ENCODE data around the gene CFAP20DC. TPM values are rescaled to one million over a fixed set of nuclear protein-coding genes. Genes with fewer than 3 reads are reported as not detected.

Gene CFAP20DC
- total RNA-seq, 1 donor from 2014 or later: 1.6 TPM

DNA sequence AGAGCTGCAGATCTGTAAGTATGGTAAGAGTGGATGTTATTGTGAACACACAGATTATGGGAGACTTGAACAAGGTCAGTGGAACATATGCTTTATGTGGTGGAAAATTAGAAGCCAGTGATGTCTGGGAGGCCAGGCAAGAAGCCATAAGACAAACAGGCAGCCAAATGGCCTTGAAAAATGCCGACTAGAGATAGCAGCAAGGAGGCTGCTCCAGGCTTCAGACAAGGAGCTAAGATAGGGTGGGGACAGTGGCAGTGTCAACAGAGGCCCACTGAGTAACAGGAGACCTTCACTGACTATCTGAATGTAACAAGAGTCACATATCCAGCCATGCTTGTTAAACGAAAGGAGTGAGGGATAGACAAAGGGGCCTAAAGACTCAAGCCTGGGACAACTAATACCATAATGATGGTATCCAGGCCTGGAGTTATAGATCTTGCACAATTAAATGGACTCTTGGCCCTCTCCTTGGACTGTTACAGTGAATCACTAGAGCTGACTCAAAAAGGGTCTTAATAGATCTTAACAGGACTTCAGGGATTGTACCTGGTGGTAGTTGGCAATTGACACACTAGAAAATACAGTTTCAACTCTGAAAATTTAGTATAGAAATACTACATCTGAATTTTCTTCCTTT lies 50.6 kb downstream of the CFAP20DC start:
- H3K4me3 ChIP-seq (ENCODE audit: low read length in 3 of 3): no peak overlapping the region
- no peaks in the 10 kb centered on the region for H3K4me1 ChIP-seq (ENCODE audit: control insufficient read depth in 3 of 3, insufficient read depth in 3 of 3, low read length in 3 of 3)
- H3K27me3 ChIP-seq (ENCODE audit: control insufficient read depth in 3 of 3, insufficient read depth in 3 of 3, low read length in 3 of 3): no peaks in the 10 kb centered on the region
- H3K9me3 ChIP-seq (ENCODE audit: control insufficient read depth in 3 of 3, low read length in 3 of 3): no peaks in the 10 kb centered on the region
- no peaks in the 10 kb centered on the region for H3K36me3 ChIP-seq (ENCODE audit: control insufficient read depth in 3 of 3, insufficient read depth in 3 of 3, low read length in 3 of 3)
- H3K27ac ChIP-seq (ENCODE audit: low read depth, low read length): no peak overlapping the region
- no peak overlapping the region for H3K9ac ChIP-seq (ENCODE audit: low read depth in 1 of 3, low read length in 3 of 3)

DNA sequence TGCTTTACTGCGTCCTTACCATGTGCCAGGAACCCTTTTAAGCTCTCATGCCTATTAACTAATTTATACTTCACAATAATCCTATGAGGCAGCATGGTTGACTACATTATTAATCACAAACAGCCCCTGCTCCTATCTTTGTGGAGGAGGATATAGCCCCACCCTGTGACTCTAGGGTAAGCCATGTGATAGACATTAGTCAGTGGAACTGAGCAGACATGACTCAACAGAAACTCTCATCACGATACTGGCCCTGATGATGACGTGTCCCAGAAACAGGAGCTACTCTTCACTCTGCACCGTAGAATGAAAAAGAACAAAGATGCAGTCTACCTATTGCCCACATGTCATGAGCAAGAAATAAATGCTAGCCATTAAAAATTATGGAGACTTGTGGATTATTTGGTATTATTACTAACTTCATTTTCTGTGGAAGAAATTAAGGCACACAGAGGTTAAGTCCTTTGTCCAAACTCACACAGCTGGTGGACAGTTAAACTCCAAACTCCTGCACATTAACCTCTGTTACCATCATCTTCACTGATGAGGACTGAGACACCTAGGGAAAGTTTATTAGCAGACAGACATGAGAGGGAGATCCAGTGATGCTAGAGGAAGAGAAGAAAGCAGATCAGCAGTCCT lies 51.2 kb downstream of the CFAP20DC start:
- H3K4me3 ChIP-seq (ENCODE audit: low read length in 3 of 3): no peak overlapping the region
- H3K9ac ChIP-seq (ENCODE audit: low read depth in 1 of 3, low read length in 3 of 3): no peak overlapping the region
- H3K4me1 ChIP-seq (ENCODE audit: control insufficient read depth in 3 of 3, insufficient read depth in 3 of 3, low read length in 3 of 3): no peaks in the 10 kb centered on the region
- no peaks in the 10 kb centered on the region for H3K9me3 ChIP-seq (ENCODE audit: control insufficient read depth in 3 of 3, low read length in 3 of 3)
- H3K36me3 ChIP-seq (ENCODE audit: control insufficient read depth in 3 of 3, insufficient read depth in 3 of 3, low read length in 3 of 3): no peaks in the 10 kb centered on the region
- no peaks in the 10 kb centered on the region for H3K27me3 ChIP-seq (ENCODE audit: control insufficient read depth in 3 of 3, insufficient read depth in 3 of 3, low read length in 3 of 3)
- H3K27ac ChIP-seq (ENCODE audit: low read depth, low read length): no peak overlapping the region

DNA sequence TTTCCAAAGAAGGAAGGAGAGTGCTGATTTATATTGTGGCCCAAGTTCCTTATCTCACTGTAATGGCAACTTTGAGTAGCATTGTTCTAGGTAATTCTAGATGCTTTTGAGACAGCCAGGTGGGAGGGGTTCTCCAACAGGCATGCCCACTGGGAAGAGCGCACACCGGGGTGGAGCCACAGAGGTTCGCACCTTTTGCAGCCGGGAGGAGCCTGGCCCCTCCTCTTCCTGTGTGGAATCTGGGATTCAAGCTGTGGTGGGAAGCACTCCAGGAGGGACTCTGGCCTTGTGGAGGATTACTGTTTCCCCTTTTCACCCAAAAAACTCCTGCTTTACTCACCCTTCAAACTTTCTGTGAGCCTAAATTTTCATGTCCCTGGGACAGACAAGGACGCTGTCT lies 53.1 kb downstream of the CFAP20DC start:
- Histone ChIP-seq H3K4me3 (ENCODE audit: low read length in 3 of 3) (no peak overlapping the region), H3K36me3 (ENCODE audit: control insufficient read depth in 3 of 3, insufficient read depth in 3 of 3, low read length in 3 of 3) (no peaks in the 10 kb centered on the region), H3K27me3 (ENCODE audit: control insufficient read depth in 3 of 3, insufficient read depth in 3 of 3, low read length in 3 of 3) (no peaks in the 10 kb centered on the region), H3K9ac (ENCODE audit: low read depth in 1 of 3, low read length in 3 of 3) (no peak overlapping the region), H3K4me1 (ENCODE audit: control insufficient read depth in 3 of 3, insufficient read depth in 3 of 3, low read length in 3 of 3) (no peaks in the 10 kb centered on the region), H3K27ac (ENCODE audit: low read depth, low read length) (no peak overlapping the region), H3K9me3 (ENCODE audit: control insufficient read depth in 3 of 3, low read length in 3 of 3) (no peaks in the 10 kb centered on the region)

DNA sequence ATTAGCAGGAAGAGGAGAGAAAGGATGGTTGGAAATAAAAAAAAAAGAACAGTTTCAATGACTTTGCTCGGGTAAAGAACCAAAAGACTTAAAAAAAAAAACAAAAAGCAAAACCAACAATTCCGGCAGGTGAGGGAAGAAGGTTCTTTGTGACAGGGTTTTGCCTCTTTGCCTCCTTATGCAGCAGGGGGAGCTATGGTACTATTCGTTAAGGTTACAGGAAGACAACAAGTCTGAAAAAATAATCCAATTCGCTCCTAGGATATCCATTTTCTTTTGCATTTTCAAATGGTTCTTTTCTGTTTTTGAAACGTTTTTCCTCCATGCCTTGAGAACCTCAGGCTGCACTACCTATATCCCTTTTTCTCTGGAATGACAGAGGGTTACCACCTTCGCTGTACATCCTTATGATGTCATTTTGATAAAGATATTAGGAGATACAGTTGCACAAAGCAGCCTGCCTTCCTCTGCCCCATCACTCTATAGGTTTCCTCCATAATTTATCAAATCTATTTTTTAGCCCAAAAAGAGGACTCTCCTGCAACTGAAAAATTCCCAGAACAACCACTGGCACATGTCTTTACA lies 55.0 kb downstream of the CFAP20DC start:
- H3K36me3 ChIP-seq (ENCODE audit: control insufficient read depth in 3 of 3, insufficient read depth in 3 of 3, low read length in 3 of 3): no peaks in the 10 kb centered on the region
- no peaks in the 10 kb centered on the region for H3K27me3 ChIP-seq (ENCODE audit: control insufficient read depth in 3 of 3, insufficient read depth in 3 of 3, low read length in 3 of 3)
- H3K27ac ChIP-seq (ENCODE audit: low read depth, low read length): no peak overlapping the region
- H3K9me3 ChIP-seq (ENCODE audit: control insufficient read depth in 3 of 3, low read length in 3 of 3): no peaks in the 10 kb centered on the region
- no peak overlapping the region for H3K4me3 ChIP-seq (ENCODE audit: low read length in 3 of 3)
- H3K9ac ChIP-seq (ENCODE audit: low read depth in 1 of 3, low read length in 3 of 3): no peak overlapping the region
- H3K4me1 ChIP-seq (ENCODE audit: control insufficient read depth in 3 of 3, insufficient read depth in 3 of 3, low read length in 3 of 3): no peaks in the 10 kb centered on the region

DNA sequence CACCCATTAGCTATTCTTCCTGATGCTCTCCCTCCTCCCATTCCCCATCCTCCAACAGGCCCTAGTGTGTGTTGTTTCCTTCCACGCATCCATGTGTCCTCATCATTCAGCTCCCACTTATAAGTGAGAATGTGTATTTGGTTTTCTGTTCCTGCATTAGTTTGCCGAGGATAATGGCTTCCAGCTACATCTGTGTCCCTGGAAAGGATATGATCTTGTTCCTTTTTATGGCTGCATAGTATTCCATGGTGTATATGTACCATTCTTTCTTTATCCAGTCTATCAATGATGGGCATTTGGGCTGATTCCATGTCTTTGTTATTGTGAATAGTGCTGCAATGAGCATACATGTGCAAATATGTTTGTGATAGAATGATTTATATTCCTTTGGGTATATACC lies 56.3 kb downstream of the CFAP20DC start:
- no peak overlapping the region for H3K27ac ChIP-seq (ENCODE audit: low read depth, low read length)
- no peak overlapping the region for H3K9ac ChIP-seq (ENCODE audit: low read depth in 1 of 3, low read length in 3 of 3)
- no peaks in the 10 kb centered on the region for H3K4me1 ChIP-seq (ENCODE audit: control insufficient read depth in 3 of 3, insufficient read depth in 3 of 3, low read length in 3 of 3)
- no peaks in the 10 kb centered on the region for H3K9me3 ChIP-seq (ENCODE audit: control insufficient read depth in 3 of 3, low read length in 3 of 3)
- no peak overlapping the region for H3K4me3 ChIP-seq (ENCODE audit: low read length in 3 of 3)
- H3K36me3 ChIP-seq (ENCODE audit: control insufficient read depth in 3 of 3, insufficient read depth in 3 of 3, low read length in 3 of 3): no peaks in the 10 kb centered on the region
- no peaks in the 10 kb centered on the region for H3K27me3 ChIP-seq (ENCODE audit: control insufficient read depth in 3 of 3, insufficient read depth in 3 of 3, low read length in 3 of 3)

DNA sequence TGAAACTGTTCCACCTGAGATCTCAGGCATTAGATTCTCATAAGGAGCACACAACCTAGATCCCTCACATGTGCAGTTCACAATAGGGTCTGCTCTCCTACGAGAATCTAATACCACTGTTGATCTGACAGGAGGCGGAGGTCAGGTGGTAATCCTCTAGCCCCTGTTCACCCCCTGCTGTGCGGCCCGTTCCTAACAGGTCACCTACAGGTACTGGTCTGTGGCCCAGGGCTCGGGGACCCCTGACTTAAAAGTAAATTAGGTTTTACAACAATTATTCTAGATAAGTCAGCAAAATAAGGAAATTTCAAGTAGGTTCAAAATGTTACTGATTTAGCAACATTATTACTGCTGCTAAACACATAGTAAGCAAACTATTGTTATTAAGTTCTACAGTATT lies 58.2 kb downstream of the CFAP20DC start:
- H3K9me3 ChIP-seq (ENCODE audit: control insufficient read depth in 3 of 3, low read length in 3 of 3): no peaks in the 10 kb centered on the region
- no peaks in the 10 kb centered on the region for H3K27me3 ChIP-seq (ENCODE audit: control insufficient read depth in 3 of 3, insufficient read depth in 3 of 3, low read length in 3 of 3)
- H3K4me1 ChIP-seq (ENCODE audit: control insufficient read depth in 3 of 3, insufficient read depth in 3 of 3, low read length in 3 of 3): no peaks in the 10 kb centered on the region
- H3K9ac ChIP-seq (ENCODE audit: low read depth in 1 of 3, low read length in 3 of 3): no peak overlapping the region
- H3K36me3 ChIP-seq (ENCODE audit: control insufficient read depth in 3 of 3, insufficient read depth in 3 of 3, low read length in 3 of 3): no peaks in the 10 kb centered on the region
- H3K4me3 ChIP-seq (ENCODE audit: low read length in 3 of 3): no peak overlapping the region
- H3K27ac ChIP-seq (ENCODE audit: low read depth, low read length): no peak overlapping the region

DNA sequence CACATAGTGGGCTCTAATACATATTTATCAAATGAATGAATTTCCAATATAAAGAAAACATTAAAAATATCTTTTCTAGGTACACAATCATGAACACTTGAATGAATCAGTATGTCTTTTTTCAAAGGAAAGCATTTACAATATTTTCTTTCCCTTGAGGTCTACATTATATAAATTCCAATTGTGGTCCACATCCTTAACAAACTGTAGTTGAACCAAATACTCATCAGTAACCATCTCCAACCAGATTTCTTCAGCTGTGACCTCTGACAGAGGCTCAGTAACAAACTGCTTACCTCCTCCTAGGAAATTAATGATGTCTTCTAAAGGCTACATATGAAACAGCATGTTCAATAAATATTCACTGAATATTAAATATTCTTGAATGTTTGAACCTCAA lies 58.8 kb downstream of the CFAP20DC start:
- Histone ChIP-seq H3K9ac (ENCODE audit: low read depth in 1 of 3, low read length in 3 of 3) (no peak overlapping the region), H3K4me3 (ENCODE audit: low read length in 3 of 3) (no peak overlapping the region), H3K27me3 (ENCODE audit: control insufficient read depth in 3 of 3, insufficient read depth in 3 of 3, low read length in 3 of 3) (no peaks in the 10 kb centered on the region), H3K27ac (ENCODE audit: low read depth, low read length) (no peak overlapping the region), H3K36me3 (ENCODE audit: control insufficient read depth in 3 of 3, insufficient read depth in 3 of 3, low read length in 3 of 3) (no peaks in the 10 kb centered on the region), H3K9me3 (ENCODE audit: control insufficient read depth in 3 of 3, low read length in 3 of 3) (no peaks in the 10 kb centered on the region), H3K4me1 (ENCODE audit: control insufficient read depth in 3 of 3, insufficient read depth in 3 of 3, low read length in 3 of 3) (no peaks in the 10 kb centered on the region)

DNA sequence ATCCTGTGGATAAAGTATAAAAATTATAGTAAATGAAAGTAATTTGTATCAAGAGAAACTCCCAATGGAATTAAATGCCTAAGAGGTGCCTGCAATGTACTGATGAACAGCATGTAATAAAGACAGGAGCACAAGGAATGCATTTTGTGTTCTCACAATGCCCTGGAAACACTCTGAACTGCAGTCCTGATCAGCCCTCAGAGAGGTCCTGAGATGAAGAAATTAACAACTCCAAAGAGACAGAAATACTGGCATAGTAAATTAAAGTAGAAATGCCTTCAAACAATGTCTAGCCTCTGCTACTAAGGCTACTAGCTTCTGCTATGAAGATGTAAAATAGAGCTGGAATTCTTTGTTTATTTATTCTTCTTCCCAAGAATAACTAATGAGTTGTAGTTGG lies 59.9 kb downstream of the CFAP20DC start:
- no peaks in the 10 kb centered on the region for H3K27me3 ChIP-seq (ENCODE audit: control insufficient read depth in 3 of 3, insufficient read depth in 3 of 3, low read length in 3 of 3)
- H3K27ac ChIP-seq (ENCODE audit: low read depth, low read length): no peak overlapping the region
- no peaks in the 10 kb centered on the region for H3K36me3 ChIP-seq (ENCODE audit: control insufficient read depth in 3 of 3, insufficient read depth in 3 of 3, low read length in 3 of 3)
- no peak overlapping the region for H3K4me3 ChIP-seq (ENCODE audit: low read length in 3 of 3)
- no peaks in the 10 kb centered on the region for H3K4me1 ChIP-seq (ENCODE audit: control insufficient read depth in 3 of 3, insufficient read depth in 3 of 3, low read length in 3 of 3)
- H3K9ac ChIP-seq (ENCODE audit: low read depth in 1 of 3, low read length in 3 of 3): no peak overlapping the region
- H3K9me3 ChIP-seq (ENCODE audit: control insufficient read depth in 3 of 3, low read length in 3 of 3): no peaks in the 10 kb centered on the region

DNA sequence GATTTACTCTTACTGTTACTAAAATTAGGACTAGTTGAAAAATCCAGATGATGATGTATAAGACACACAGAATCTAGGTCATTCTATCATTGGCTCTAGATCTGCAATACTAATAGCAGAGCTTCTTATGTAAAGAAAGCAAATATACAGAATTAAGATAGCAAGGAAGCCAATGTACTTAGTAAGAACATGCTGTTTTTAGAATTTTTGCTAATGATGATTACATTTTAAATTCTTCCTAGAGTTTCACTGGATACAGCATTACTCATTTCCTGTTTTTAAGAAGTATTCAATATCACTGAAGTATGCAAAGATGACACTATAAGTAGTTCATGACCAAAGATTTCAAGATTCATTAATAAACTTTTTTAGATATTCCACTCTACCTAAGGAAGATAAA lies 60.7 kb downstream of the CFAP20DC start:
- H3K9me3 ChIP-seq (ENCODE audit: control insufficient read depth in 3 of 3, low read length in 3 of 3): no peaks in the 10 kb centered on the region
- no peak overlapping the region for H3K4me3 ChIP-seq (ENCODE audit: low read length in 3 of 3)
- no peaks in the 10 kb centered on the region for H3K27me3 ChIP-seq (ENCODE audit: control insufficient read depth in 3 of 3, insufficient read depth in 3 of 3, low read length in 3 of 3)
- H3K9ac ChIP-seq (ENCODE audit: low read depth in 1 of 3, low read length in 3 of 3): no peak overlapping the region
- H3K36me3 ChIP-seq (ENCODE audit: control insufficient read depth in 3 of 3, insufficient read depth in 3 of 3, low read length in 3 of 3): no peaks in the 10 kb centered on the region
- H3K27ac ChIP-seq (ENCODE audit: low read depth, low read length): no peak overlapping the region
- H3K4me1 ChIP-seq (ENCODE audit: control insufficient read depth in 3 of 3, insufficient read depth in 3 of 3, low read length in 3 of 3): no peaks in the 10 kb centered on the region

DNA sequence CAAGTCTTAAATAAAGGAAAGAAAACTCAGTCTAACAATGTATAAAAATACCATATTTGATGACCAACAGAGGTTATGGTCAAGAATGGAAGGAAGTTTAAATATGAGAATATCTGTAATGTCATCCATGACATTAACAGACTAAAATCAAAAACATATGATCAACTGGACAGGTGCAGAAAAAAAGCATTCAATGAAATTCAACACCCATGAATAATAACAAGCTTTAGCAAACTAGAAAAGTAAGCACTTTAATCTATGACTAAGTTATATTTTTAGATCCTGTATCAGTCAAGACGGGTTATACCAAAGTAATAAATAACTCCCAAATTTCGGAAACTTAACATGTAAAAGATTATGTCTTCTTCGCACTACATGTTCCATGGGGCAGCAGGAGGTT lies 61.8 kb downstream of the CFAP20DC start:
- H3K27me3 ChIP-seq (ENCODE audit: control insufficient read depth in 3 of 3, insufficient read depth in 3 of 3, low read length in 3 of 3): no peaks in the 10 kb centered on the region
- no peak overlapping the region for H3K4me3 ChIP-seq (ENCODE audit: low read length in 3 of 3)
- H3K9me3 ChIP-seq (ENCODE audit: control insufficient read depth in 3 of 3, low read length in 3 of 3): no peaks in the 10 kb centered on the region
- no peak overlapping the region for H3K9ac ChIP-seq (ENCODE audit: low read depth in 1 of 3, low read length in 3 of 3)
- no peaks in the 10 kb centered on the region for H3K36me3 ChIP-seq (ENCODE audit: control insufficient read depth in 3 of 3, insufficient read depth in 3 of 3, low read length in 3 of 3)
- H3K27ac ChIP-seq (ENCODE audit: low read depth, low read length): no peak overlapping the region
- no peaks in the 10 kb centered on the region for H3K4me1 ChIP-seq (ENCODE audit: control insufficient read depth in 3 of 3, insufficient read depth in 3 of 3, low read length in 3 of 3)

All from skeletal muscle tissue (tissue), 4 donors.